ENCODE measurements around the gene PALD1.

PALD1 gene

DNA sequence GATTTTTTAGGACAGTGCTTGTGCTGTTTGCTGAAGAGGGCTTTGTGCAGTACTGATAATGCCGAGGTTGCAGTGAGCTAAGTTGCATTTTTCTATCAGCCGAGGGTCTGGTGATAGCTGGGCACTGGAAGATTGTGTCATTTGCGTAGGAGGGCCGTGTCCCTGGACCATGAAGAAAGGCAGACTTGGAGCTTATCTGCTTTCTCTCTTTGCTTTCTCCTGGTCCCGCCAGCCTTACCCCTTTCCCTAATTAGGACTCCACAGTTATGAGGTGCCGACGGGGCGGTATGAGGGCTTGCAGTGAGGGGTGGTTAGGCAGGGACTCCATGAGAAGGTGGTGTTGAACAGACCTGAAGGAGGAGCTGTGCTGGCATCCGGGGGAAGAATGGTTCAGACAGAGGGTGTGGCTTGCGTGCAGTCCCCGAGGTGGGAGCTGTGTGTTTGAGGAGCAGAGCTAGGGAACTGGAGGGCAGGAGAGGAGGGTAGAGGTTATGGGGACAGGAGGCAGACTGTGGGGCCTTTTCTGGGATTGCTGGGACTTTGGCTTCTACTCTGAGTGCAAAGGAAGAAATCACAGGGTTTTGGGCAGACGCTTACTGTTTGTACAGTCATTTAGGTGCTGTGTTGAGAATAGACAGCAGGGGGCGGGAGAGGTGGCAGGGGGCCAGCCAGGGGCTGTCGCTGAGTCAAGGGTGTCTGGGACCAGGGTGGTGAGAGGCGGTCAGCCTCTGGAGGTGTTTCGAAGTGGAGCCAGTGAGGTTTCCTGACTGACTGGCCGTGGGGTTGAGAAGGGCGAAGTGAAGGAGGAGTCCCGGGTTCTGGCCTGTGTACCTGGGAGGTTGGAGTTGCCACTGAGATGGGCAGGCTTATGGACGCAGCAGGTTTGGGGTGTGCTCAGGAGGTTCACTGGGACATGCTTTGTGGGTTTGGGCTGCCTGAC, 80.6 kb downstream of the PALD1 start:
- DNase-seq, result no peak

DNA sequence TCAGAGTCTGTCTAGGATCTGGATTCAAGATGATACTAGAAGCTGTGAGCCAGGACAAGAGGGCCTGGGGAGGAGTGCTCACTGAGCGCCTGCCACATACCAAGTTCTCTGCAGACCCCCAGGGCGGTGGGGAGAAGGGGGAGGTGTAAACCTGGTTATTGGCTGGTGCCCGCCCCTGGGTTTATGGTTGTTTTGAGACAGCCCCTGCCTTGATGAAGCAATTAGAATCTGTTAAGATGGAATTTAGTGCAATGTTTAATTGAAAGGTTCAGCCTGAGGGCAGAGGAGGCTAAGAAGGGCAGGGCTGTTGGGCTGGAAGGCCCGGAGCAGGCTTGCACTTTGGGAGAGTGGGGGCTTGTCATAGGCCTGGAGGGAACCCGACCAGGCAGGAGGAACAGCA, 81.3 kb downstream of the PALD1 start:
- DNase-seq, result no peak

DNA sequence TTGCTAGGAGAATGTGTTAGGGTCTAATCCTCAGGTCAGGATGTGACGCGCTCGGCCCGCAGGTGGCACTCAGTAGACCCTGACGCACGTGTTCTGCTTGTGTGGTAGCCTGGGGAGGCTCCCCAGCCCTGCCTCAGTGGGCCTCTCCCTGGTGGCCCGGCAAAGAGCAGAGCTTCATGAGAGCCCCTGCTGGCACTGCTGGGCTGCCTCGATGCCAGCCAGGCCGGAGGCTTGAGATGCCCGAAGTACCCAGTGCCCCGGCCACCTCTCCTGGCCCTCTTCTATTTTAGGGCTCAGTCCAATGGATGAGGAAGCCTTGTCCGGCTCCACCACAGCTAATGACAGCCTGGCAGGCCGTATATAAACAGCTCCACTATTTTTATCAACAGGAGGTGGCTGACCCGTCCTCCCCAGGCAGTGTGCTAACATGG, 82.0 kb downstream of the PALD1 start:
- DNase-seq, result no peak

DNA sequence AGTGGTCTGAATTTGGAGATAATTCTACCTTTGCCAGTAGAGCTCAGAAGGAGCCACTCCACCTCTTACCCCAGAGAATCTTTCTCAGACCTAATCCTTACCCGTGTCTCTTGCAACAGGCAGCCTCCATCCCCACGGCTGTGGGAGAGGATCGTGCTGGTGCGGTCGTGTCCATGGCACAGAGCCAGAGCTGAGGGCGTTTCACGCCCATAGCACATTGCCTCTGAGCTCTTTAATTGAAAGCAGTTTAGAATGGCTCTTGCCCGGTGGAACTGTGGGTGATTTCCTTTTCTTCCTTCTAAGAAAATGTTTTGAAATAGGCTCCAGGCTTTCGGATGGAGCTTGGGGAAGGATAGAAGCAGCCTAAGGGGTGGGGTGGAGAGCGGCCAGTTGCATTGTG, 82.5 kb downstream of the PALD1 start:
- DNase-seq, result no peak

DNA sequence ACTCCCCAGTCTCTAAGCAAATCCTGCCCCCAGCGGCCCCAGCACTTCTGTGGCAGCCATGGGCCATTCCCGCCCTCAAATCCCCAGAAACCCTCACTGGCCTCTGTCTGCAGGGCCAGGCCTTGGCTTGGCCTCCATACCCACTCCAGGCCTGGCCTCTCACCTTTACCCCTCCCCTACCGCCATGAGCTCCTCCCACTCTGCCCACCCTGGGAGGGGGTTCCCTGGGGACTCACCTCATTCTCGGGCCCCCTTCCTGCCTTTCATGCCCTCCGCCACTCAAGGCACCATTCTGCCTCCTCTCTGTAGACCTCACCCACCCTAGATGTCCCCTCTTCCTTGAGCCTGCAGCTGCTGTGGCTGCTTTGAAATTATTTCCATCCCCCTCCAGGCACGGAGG, 83.0 kb downstream of the PALD1 start:
- no peak for DNase-seq

DNA sequence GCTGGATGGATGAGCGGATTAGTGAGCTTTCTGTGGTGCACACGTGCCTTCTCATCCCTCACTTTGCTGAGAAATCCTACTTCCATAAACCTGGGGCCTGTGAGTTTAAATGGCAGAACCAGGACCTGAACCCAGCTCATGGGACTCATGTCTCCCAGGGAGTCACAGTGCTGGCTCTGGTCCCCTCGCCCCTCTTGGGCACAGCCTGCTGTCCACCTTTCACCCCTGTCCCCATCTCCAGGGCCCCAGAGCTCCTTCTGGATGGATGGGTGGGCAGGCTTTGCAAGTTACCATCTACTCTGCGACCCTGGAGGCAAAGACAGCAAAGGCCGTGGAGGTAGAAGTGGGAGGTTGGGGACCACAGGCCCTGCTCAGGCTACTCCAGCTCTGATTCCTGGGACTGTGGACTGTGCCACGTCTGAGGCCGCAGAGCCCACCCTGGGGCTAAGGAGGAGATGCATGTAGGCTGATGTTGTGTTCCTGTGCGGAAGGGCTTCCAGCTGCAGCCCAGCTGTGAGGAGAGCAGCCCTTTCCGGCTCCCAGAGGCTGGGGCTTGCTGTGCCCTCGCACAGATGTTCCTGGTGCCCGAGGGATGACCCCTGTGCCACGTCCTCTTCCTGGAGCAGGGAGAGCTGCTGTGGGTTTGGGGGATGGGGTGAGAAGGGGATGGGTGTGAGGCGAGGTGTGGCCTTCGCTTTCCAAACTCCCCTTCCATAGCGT, 83.6 kb downstream of the PALD1 start:
- DNase-seq, result no peak

DNA sequence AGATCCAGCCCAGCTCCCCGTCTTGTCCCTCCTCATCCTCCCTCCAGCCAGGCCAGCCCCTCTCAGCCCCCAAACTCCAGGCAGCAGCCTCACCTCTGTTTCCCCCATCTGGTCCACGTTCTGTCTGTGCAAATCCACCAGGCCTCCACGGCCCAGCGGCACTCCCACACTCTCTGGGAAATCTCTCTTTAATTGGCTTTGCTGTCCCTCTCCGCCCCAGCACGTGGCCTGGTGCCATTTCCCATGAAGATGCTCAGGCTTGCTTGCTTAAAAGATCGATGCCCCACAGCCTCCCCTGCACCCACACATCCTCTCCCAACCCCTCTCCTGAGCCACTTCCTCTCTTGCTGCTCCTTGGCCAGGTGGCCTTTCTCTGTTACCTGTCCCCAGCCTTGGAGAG, 84.7 kb downstream of the PALD1 start:
- no peak for DNase-seq

DNA sequence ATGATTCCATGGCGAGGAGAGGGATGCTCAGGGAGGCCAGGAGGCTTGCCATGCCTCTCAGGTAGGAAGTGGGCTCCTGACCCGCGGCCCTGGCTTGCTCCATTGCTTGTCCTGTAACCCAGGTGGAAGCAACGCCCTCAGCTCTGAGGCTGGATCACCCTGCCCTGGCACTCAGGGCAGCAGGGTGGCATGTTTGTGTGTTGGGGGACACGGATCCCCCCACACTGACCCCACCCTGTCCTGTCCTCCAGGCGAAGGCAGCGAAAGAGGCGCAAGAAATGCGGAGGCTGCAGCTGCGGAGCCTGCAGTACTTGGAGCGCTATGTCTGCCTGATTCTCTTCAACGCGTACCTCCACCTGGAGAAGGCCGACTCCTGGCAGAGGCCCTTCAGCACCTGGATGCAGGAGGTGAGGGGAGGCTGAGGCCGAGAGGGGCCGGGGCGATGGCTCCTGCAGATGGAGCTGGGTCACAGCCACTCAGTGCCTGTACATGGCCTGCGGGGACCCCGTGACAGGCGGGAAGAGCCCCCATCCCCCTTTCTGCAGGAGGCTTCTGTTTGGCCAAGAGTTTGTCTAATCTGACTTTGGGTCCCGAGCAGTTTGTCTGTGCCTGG, 85.7 kb downstream of the PALD1 start:
- DNase-seq, result no peak

DNA sequence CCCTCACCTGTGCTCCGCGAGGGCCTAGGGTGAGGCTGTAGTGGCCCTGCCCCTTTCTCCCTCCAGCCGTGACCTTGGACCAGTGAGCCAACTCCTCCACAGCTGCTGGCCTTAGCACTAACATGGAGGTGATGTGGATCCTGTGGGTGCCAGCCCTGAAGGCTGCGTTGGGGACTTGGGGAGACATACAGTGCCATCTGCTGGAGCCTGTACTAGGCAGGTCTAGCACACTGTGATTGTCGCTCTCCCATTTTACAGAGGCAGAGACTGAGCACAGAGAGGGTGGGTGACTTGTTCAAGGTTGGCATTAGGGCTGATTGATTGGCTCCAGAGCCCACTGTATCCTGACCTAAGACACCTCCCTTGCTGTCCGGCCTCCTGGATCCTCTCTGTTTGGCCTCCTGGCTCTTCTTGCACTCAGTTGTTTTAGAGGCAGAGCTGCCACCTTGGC, 86.4 kb downstream of the PALD1 start:
- no peak for DNase-seq

DNA sequence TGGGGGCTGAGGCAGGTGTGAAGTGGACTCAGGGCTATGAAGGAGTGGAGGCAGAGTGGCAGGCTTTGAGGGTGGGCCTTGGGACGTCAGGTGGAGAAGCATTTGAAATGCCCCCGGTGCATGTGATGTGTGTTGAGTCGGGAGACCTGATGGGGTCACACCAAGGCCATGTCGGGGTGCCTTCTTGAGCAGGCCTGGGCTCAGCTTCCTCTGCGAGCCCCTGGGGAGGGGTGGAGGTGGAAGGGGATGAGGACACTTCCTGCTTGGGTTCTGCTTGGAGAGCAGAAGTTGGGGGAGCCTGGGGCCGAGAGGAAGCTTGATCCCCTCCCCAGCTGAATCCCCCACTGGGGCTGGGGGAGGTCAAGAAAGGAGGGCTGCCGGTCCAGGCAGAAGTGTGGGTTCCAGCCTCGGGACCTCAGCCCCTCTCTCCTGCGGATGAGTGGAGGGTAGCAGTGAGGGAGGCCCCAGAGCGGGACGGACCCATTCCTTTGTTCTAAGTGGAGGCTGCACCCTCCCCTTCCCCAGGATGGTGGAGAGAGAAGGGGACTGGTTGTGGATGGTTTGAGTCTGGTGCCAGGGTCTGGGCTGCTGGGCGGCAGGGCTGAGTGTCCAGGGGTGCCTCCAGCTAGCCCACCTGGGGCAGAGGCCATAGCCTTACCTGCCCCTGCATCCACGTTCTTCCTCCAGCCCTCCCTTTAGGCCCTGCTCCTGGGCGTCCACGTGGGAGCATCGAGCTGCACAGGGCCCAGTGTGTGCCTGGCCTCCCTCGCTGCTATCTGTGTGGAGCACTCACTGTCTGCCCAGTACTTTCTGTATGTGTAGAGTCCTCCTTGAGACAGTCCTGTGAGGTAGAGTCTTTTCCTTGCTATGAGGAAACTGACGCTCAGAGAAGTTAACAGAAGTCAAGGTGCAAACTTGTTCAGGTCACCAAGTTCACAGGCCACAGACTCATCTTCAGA, 87.3 kb downstream of the PALD1 start:
- no peak for DNase-seq

DNA sequence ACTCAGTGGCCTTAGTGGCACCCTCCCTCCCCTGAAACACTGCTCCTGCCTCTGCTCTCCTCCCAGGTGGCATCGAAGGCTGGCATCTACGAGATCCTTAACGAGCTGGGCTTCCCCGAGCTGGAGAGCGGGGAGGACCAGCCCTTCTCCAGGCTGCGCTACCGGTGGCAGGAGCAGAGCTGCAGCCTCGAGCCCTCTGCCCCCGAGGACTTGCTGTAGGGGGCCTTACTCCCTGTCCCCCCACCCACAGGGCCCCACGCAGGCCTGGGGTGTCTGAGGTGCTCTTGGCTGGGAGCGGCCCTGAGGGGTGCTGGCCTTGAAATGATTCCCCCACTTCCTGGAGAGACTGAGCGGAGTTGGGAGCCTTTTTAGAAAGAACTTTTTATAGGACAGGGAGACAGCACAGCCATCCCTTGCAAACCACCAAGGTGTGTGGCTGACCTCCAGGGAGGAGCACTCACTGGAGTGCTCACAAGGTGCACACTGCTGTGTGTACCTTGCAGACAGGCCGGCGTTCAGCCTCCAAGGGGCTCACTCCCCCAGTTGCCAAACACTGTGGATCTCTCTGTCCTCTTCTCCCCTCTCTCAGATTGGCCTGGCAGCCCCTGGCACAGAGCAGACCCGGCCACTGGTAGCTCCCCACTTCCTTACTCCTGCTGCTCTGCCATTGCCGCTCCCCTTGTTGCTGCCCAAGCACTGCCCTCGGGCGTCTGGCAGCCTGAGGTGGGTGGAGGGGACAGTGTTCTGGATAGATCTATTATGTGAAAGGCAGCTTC, 88.1 kb downstream of the PALD1 start:
- DNase-seq, result no peak

DNA sequence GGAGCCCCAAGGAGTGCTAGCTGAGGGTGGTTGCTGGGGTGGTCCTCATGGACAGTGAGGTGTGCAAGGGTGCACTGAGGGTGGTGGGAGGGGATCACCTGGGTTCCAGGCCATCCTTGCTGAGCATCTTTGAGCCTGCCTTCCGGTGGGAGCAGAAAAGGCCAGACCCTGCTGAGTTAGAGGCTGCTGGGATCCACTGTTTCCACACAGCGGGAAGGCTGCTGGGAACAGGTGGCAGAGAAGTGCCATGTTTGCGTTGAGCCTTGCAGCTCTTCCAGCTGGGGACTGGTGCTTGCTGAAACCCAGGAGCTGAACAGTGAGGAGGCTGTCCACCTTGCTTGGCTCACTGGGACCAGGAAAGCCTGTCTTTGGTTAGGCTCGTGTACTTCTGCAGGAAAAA, 89.0 kb downstream of the PALD1 start:
- DNase-seq, result no peak

DNA sequence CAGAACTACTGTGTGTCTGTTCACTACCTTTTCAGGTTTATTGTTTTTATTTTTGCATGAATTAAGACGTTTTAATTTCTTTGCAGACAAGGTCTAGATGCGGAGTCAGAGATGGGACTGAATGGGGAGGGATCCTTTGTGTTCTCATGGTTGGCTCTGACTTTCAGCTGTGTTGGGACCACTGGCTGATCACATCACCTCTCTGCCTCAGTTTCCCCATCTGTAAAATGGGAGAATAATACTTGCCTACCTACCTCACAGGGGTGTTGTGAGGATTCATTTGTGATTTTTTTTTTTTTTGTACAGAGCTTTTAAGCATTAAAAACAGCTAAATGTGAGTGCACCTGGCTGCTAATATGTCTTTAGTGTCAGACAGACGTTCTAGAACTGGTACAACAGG, 89.5 kb downstream of the PALD1 start:
- DNase-seq, result no peak

DNA sequence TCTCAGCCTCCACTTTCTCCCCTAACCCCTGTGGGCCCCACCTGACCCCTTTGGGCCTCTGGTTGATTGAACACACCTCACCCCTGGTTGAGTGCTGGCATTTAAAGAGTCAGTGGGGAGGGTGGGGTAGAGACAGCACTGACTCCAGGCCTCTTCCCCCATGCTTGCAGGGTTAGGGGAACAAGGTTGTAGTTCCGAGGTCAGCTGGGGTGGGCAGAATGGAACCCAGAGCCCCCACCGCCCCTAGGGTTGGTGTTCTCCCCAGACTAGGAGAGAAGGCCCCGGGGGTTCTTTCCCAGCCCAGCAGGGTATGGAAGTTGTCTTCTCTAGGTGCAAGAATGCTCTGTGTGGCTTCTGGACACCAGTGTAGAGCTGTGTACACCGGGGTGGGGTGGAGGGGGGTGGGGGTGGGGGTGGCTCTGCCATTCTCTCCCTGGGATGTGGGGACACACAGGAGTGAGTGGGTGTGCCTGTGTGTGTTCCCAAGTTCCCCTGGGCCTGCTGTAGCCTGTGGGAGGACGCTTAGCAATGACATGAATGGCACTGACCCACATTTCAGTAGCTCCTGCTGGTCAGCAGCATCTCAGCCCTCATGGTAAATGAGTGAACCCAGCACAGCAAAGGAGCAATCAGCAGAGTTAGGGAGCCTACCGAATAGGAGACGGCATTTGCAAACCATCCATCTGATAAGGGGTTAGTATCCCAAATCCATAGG, 90.4 kb downstream of the PALD1 start:
- no peak for DNase-seq

DNA sequence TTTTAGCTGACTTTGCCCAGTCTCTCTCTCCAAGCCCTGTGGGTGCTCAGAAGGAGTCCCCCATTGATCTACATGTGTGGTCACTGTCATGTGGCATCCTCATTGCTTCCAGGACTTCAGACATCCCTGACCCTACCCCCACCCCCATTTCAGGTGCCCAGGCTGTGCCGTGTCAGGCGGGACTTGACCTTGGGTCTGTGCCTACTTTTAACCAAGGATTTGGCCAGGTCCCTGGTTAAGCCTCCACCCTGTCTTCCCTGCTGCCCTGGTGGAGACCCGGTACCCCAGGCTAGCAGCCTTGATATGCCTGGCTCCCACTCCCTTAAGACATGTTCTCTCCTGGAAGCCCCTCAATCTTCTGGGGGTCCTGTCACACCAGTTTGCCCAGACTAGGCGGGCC, 92.7 kb downstream of the PALD1 start:
- no peak for DNase-seq

DNA sequence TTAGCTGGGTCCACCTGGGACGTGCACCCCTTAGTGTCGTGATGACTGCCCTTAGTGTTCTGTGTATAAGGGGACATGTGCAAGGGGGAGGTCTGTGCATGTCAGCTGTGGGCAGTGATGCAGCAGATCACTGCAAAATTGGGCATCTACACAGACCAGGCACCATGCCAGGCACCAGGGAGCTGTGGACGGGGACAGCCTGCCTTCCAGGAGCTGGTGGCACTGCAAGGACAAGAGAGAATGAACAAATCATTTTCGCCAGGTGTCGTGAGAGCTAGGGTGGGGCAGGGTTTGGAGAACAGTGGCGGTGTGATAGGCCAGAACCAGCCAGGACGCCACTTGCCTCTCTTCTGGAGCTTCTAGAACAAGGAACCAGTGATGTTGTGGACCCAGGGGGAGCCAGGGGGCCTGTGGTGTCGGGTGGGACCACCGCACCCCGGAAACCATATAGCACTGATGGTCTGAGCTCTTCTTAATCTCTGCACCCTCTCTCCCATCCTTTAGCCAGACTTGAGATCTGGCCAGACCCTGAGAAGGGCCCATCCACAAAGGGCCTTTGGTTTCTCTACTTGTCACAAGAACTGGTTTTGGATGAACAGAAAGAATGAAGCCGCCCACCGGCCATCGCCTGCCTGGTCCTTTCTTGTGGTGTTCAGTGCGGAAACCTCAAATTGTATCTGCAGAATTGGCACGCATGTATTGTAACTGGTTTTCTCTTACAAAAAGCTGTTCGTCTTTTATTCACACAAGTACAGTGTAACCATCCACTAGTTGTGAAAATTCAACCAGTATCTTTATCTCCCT, 93.3 kb downstream of the PALD1 start:
- DNase-seq, result no peak

DNA sequence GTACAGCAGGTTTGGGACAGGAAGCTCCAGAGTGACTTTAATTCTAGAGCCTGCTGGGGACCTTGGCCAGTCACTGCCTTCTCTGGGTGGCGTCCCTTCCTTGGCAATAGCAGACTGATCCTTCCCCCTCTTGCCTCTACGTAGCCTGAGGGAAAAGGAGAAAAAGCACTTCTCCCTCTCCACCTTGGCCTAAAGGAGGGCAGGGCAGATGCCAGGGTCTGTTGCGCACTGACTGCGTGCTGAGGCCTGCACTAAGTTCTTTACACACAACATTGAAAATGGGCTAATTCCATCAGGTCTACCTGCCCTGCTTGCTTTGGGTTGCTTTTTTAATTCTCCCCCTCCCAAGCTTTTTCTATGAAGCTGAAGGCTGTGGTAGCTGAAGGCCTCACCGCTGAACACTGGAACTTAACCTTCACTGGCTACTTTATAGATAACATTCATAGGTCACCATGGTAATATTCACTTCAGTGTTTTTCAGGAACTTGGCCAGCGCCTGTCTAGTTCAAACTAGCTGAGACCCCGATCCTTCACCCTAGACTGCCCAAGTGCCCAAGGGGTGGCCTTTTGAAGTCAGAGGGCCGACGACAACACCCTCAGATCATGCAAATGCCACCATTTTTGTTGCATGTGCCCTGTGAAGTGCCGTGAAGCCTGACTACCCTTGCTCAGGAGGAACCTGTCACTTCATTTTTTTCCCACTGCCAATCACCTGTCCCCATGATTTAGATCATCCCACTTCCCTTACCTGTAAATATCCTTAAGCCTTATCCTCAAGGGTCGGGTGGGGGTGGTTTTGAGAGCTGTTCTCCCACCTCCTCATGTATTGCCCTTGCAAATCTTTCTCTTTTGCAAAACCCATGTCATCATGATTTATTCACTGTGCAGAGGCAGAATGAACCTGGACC, 95.3 kb downstream of the PALD1 start:
- no peak for DNase-seq

DNA sequence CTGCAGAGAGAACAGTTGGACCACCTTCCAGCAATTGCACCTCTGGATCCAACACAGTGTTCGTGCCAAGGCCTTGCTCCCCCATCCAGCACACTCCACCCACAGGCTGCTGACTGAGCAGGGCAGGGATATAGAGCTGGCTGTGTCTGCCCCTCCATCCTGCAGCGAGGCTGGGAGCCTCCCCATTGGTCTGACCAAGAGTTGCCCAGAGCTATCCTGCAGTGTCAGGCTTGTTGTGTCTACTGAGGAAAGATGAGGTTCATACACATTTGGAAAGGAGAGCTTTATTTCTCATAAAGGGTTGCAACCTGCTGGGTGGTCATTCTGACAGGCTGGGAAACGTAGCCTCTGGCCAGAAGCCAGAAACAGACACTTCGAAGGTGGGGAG, 96.9 kb downstream of the PALD1 start:
- DNase-seq, result no peak
